Panc1 (cell line): ENCODE data around the gene LPP.

Experiments
- POLR2AphosphoS5 ChIP-seq: IDR thresholded peaks from 2 replicates; pipeline ENCODE4 v1.6.1; 2012; ENCODE audit warnings: mild to moderate bottlenecking, low read depth, low read length, moderate library complexity
- TCF7L2 ChIP-seq: IDR thresholded peaks from 2 replicates; pipeline ENCODE4 v1.6.1; 2011; ENCODE audit warnings: mild to moderate bottlenecking, low read depth, low read length, inconsistent platforms
- TF ChIP-seq, protein P1 (sequence below): fragments of 450-650 bp; IDR thresholded peaks from 2 replicates; pipeline ENCODE4 v1.5.1; 2017; ENCODE audit warnings: mild to moderate bottlenecking

- TF ChIP-seq, protein P1, sequence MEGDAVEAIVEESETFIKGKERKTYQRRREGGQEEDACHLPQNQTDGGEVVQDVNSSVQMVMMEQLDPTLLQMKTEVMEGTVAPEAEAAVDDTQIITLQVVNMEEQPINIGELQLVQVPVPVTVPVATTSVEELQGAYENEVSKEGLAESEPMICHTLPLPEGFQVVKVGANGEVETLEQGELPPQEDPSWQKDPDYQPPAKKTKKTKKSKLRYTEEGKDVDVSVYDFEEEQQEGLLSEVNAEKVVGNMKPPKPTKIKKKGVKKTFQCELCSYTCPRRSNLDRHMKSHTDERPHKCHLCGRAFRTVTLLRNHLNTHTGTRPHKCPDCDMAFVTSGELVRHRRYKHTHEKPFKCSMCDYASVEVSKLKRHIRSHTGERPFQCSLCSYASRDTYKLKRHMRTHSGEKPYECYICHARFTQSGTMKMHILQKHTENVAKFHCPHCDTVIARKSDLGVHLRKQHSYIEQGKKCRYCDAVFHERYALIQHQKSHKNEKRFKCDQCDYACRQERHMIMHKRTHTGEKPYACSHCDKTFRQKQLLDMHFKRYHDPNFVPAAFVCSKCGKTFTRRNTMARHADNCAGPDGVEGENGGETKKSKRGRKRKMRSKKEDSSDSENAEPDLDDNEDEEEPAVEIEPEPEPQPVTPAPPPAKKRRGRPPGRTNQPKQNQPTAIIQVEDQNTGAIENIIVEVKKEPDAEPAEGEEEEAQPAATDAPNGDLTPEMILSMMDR, result no peak
- TF ChIP-seq TCF7L2, result no peak
- TF ChIP-seq POLR2AphosphoS5, result no peak
Observed at GRCh38 chr3:188700918-188701317, 547.0 kb downstream of the LPP start.
